OCI-LY7 (cell line): ENCODE results near the gene CHM. TPM values are rescaled to one million over a fixed set of nuclear protein-coding genes. Genes with fewer than 3 reads are reported as not detected.

Experiments
- BruUV-seq: library from RNA; stranded (reverse); fragments of 400-500 nt; replicated peaks from 2 replicates; lab custom pipeline; 2021; lab: Mats Ljungman, UMichigan
- CTCF ChIA-PET: fragments of 300-600 bp; sonication (Branson Sonifier 250); formaldehyde crosslinking; loops from one replicate; lab custom pipeline; 2022; ENCODE audit warnings: antibody characterized with exemption; ENCODE audit not compliant: unreplicated experiment; lab: Charles Lee
- POLR2A ChIA-PET: fragments of 300-600 bp; sonication (Branson Sonifier 250); formaldehyde crosslinking; loops from one replicate; lab custom pipeline; 2022; ENCODE audit warnings: antibody characterized with exemption; lab: Charles Lee
- DNase-seq: peaks from one replicate; pipeline ENCODE4 v3.0.0-alpha.2; 2015; ENCODE audit warnings: low spot score
- H2AFZ ChIP-seq: fragments of 200-600 bp; sonication (generic), shearing (Covaris generic); 2 replicates; pipeline ENCODE4 v1.6.1; 2014; ENCODE audit warnings: mild to moderate bottlenecking, antibody characterized with exemption, low read length, moderate library complexity
- H3K27ac ChIP-seq: fragments of 200-600 bp; sonication (generic); 2 replicates; pipeline ENCODE4 v1.5.1; 2014; ENCODE audit warnings: mixed run types, low read depth, mild to moderate bottlenecking, moderate library complexity, low read length, inconsistent platforms; ENCODE audit not compliant: poor library complexity, severe bottlenecking
- H3K36me3 ChIP-seq: fragments of 200-600 bp; sonication (generic); 2 replicates; pipeline ENCODE4 v1.6.1; 2014; ENCODE audit warnings: mild to moderate bottlenecking, antibody characterized with exemption, low read length, moderate library complexity, mixed read lengths; ENCODE audit not compliant: insufficient read depth
- H3K4me1 ChIP-seq: fragments of 200-600 bp; sonication (generic); 2 replicates; pipeline ENCODE4 v1.5.1; 2014; ENCODE audit warnings: mild to moderate bottlenecking, low read length; ENCODE audit not compliant: insufficient read depth, poor library complexity, severe bottlenecking
- H3K4me2 ChIP-seq: fragments of 200-600 bp; sonication (generic); 2 replicates; pipeline ENCODE4 v1.6.1; 2014; ENCODE audit warnings: mild to moderate bottlenecking, low read length
- H3K4me3 ChIP-seq: fragments of 200-600 bp; sonication (generic); 2 replicates; pipeline ENCODE4 v1.5.1; 2014; ENCODE audit warnings: mild to moderate bottlenecking, low read depth, low read length; ENCODE audit not compliant: poor library complexity, severe bottlenecking
- H3K79me2 ChIP-seq: fragments of 200-600 bp; sonication (generic); 2 replicates; pipeline ENCODE4 v1.6.1; 2016; ENCODE audit warnings: low read depth, mild to moderate bottlenecking, low read length, moderate library complexity, mixed read lengths; ENCODE audit not compliant: insufficient read depth
- H3K9me2 ChIP-seq: fragments of 200-600 bp; sonication (generic); 2 replicates; pipeline ENCODE4 v1.6.1; 2016; ENCODE audit warnings: mild to moderate bottlenecking, low read length, mixed read lengths; ENCODE audit not compliant: insufficient read depth
- H3K9me3 ChIP-seq: fragments of 200-600 bp; sonication (generic); 2 replicates; pipeline ENCODE4 v1.6.1; 2014; ENCODE audit warnings: mild to moderate bottlenecking, mixed run types, low read length, mixed read lengths
- H4K20me1 ChIP-seq: fragments of 200-600 bp; sonication (generic); 2 replicates; pipeline ENCODE4 v1.6.1; 2014; ENCODE audit warnings: mild to moderate bottlenecking, antibody characterized with exemption, low read length, moderate library complexity, mixed read lengths; ENCODE audit not compliant: insufficient read depth
- CTCF ChIP-seq: fragments of 200-600 bp; sonication (generic); conservative IDR thresholded peaks from 2 replicates; pipeline ENCODE4 v1.5.1; 2014; ENCODE audit warnings: mild to moderate bottlenecking, antibody characterized with exemption, low read length, moderate library complexity, mixed read lengths
- EZH2phosphoT487 ChIP-seq: fragments of 200-600 bp; sonication (generic); IDR thresholded peaks from 2 replicates; pipeline ENCODE4 v1.6.1; 2018; ENCODE audit warnings: low read depth, borderline replicate concordance, mild to moderate bottlenecking, mixed run types, antibody characterized with exemption, low read length, moderate library complexity, mixed read lengths
- intact Hi-C: fragments of 100-400 bp; cut with micrococcal nuclease; formaldehyde crosslinking; loops from one replicate; pipeline ENCODE4 v1.10.0; 2022; ENCODE audit not compliant: unreplicated experiment
- total RNA-seq, 2 experiments: library from RNA; depleted of rRNA in 1 of 2; stranded (reverse); fragments of >200 nt in 1 of 2; shearing (Covaris generic) in 1 of 2; gene quantifications; 2 replicates each; pipeline ENCODE4 v1.2.3, GENCODE V29; 2014 to 2022

CHM gene
- total RNA-seq, 2 experiments from 2014 or later = 4.8 to 15.7 TPM

GRCh38 chrX:86066998-86067397 lies 19.6 kb upstream of the CHM start:
- BruUV-seq = no TSS peak

DNA sequence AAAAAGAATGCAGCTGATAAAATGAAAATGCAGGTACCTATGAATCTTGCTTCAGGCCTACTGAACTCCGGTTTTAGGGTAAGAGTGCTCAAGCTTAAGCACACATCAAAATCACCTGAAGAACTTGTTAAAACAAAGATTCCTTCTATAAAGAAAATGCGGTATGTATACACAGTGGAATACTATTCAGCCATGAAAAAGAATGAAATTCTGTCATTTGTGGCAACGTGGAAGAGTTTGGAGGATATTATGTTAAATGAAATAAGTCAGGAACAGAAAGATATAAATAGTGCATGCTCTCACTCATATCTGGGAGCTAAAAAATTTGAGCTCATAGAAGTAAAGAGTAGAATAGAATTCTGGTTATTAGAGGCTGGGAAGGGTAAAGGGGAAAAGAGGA lies 14.0 kb upstream of the CHM start:
- BruUV-seq = no TSS peak
- TF ChIP-seq CTCF = no peak
- TF ChIP-seq EZH2phosphoT487 = no peak
- H2AFZ ChIP-seq = no peak overlapping the region
- intact Hi-C loops = no loop called here
- POLR2A ChIA-PET = no interaction called here
- no peaks in the 10 kb centered on the region for H3K9me3 ChIP-seq
- H3K27ac ChIP-seq = no peak overlapping the region
- H3K4me2 ChIP-seq = no peak overlapping the region
- H3K79me2 ChIP-seq = no peaks in the 10 kb centered on the region
- no peaks in the 10 kb centered on the region for H3K9me2 ChIP-seq
- H3K36me3 ChIP-seq = no peaks in the 10 kb centered on the region
- CTCF ChIA-PET = no interaction called here
- no peak overlapping the region for H3K4me3 ChIP-seq
- H3K4me1 ChIP-seq = no peaks in the 10 kb centered on the region
- no peaks in the 10 kb centered on the region for H4K20me1 ChIP-seq
- no peak for DNase-seq

More at GRCh38 chrX:86066998-86067397, 19.6 kb upstream of the CHM start:
- Histone ChIP-seq H3K4me1 (no peaks in the 10 kb centered on the region), H4K20me1 (no peaks in the 10 kb centered on the region), H3K36me3 (no peaks in the 10 kb centered on the region), H3K9me2 (no peaks in the 10 kb centered on the region), H3K9me3 (no peaks in the 10 kb centered on the region), H2AFZ (no peak overlapping the region), H3K4me3 (no peak overlapping the region), H3K27ac (no peak overlapping the region), H3K79me2 (no peaks in the 10 kb centered on the region), H3K4me2 (no peak overlapping the region)
- CTCF ChIA-PET = no interaction called here
- intact Hi-C loops = no loop called here
- POLR2A ChIA-PET = no interaction called here
- DNase-seq = no peak
- TF ChIP-seq CTCF (no peak), EZH2phosphoT487 (no peak)

- no peaks in the 10 kb centered on the region for H4K20me1 ChIP-seq
- intact Hi-C loops = no loop called here
- H3K4me2 ChIP-seq = no peak overlapping the region
- no peak for DNase-seq
- ChIA-PET POLR2A (no interaction called here), CTCF (no interaction called here)
- no peak overlapping the region for H2AFZ ChIP-seq
- BruUV-seq = no TSS peak
- no peak for TF ChIP-seq CTCF
- no peak for TF ChIP-seq EZH2phosphoT487
- H3K4me3 ChIP-seq = no peak overlapping the region
- H3K4me1 ChIP-seq = peaks cover 4% of the 10 kb centered on the region
- peaks cover 2% of the 10 kb centered on the region; the same call in 1 of the 2 replicates for H3K79me2 ChIP-seq
- no peaks in the 10 kb centered on the region for H3K36me3 ChIP-seq
- H3K9me2 ChIP-seq = no peaks in the 10 kb centered on the region
- H3K27ac ChIP-seq = no peak overlapping the region
- no peaks in the 10 kb centered on the region for H3K9me3 ChIP-seq
Measured at GRCh38 chrX:86051741-86052140, 4.4 kb upstream of the CHM start.
